Hematopoietic multipotent progenitor cell treated with erythropoietin and hydrocortisone succinate and interleukin-3 and kit ligand, for 6 days (in vitro differentiated cells): ENCODE measurements around the gene RHBDL1.

Experiments used
- DNase-seq: peaks from one replicate; pipeline ENCODE4 v3.0.0-alpha.2; 2015

Gene RHBDL1

GRCh38 chr16:674968-675883 is at the start of gene RHBDL1:
Gene RHBDL1, plus strand, starts transcription at chr16:675671. Its CDS starts 120 bp downstream, at chr16:675791.
- DNase-seq, result peak; percentile 47

- DNase-seq, result no peak
Measured at GRCh38 chr16:625977-626765, 49.3 kb upstream of the RHBDL1 start.

DNA sequence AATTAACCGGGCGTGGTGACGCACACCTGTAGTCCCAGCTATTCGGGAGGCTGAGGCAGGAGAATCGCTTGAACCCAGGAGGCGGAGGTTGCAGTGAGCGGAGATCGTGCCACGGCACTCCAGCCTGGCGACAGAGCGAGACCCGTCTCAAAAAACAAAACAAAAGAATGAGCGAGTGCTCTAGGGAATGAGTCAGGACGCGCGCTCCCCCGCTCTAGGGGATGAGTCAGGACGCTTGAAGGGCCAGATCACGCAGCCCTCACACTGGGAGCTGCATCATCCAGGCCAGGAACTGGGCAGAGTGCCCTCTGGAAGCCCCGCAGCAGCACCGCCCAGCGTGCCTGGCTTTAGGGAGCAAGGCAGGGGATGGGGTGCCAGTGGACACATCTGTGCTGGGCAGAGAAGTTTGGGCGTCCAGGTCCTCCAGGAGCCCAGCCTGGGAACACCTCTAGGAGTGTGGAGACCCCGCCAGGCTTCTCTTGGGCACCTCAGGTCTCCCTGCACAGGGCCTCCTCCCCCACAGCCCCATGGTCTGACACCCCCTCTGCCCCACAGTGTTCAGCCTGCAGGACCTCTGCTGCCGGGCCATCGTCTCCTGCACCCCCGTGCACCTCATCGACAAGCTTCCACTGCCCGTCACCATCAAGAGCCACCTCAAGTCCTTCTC is 48.6 kb upstream of the RHBDL1 start:
- DNase-seq, result no peak

DNA sequence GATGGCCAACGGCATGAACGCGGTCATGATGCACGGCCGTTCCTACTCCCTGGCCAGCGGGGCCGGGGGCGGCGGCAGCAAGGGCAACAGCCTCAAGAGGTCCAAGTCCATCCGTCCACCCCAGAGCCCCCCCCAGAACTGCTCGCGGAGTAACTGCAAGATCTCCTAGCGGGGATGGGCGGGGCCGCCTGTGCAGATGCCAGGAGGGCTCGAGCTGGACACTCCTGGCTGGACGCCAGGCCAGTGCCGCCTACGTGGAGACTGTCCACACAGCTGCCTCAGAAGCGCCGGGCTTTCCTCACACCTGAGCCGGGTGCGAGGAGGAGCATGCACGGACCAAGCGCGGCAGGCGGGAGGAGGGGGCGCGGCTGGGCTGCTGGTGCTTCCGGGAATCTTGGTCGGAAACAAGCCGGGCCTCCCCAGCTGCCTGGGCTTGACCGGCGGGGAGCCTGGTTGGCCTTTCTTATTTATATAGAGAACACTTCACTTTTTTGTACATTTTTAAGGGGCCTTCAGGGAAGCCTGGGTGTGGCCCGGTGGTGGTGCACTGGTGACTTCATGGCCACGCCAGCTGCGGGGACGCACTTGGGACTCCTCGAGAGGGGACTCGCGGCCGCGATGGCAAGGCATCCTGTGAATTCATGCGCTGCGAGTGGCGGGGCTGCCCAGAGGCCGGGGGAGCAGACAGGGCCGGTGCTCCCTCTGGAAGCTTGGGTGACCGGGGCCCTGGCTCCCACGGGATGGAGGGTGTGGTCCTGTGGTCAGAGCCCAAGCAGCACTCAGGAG is 47.8 kb upstream of the RHBDL1 start:
- no peak for DNase-seq

GRCh38 chr16:628321-629061 is 47.0 kb upstream of the RHBDL1 start:
- no peak for DNase-seq

DNA sequence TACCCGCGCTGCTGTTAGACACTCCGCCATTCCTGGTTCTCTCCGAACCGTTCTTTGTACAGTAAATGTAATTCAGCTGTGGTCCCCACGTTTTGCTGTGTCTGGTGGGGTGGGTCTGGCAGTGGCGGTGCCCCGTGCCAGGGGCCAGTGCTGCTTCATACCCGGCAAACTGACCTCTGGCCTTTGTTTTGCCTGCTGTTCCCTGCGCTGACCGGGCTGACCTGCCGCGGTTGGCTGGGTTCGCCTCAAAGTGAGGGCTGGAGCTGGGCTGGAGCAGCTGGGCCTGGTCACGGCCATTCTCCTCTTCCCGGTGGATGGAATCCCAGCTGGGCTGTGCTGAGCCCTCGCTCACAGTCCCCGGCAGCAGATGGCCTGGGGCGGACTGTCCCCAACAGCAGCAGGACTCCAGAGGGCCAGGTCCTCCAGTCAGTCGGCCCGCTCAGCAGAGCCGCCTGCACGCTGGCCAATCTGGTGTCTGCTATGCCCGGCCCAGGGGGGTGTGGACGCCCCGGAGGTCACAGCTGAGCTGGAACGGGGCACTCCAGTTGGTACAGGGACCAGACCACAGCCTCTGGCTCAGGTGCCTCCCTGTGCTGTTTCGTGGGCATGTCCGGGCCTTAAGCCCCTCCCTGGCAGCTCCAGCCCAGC is 46.2 kb upstream of the RHBDL1 start:
- DNase-seq, result no peak

DNA sequence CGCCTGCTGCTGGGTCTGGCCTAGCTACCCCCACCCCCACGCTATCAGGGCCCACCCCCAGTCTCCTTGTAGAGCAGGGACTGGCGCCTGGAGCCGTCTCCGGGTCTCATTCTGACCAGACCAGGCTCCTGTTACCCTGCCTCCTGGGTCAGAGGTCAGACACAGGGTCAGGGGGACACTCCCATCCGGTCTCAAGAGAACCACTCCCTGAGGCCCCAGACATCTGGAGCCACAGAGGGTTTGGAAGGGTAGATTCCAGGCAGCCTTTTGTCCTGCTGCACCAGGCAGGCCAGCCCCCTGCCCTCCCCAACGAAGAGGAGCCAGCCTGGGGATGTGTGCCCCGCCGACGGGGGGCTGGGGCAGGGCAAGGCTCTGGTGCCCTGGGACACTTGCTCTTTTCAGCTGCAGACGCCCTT is 45.6 kb upstream of the RHBDL1 start:
- no peak for DNase-seq

GRCh38 chr16:630249-630814 is 45.1 kb upstream of the RHBDL1 start:
- DNase-seq, result no peak

- no peak for DNase-seq
Measured at GRCh38 chr16:630815-631405, 44.6 kb upstream of the RHBDL1 start, which contains the start of gene WFIKKN1. Gene WFIKKN1, plus strand, starts transcription at chr16:630985. Its CDS starts 269 bp downstream, at chr16:631254.

- DNase-seq, result no peak
Measured at GRCh38 chr16:631808-632358, 43.6 kb upstream of the RHBDL1 start.

DNA sequence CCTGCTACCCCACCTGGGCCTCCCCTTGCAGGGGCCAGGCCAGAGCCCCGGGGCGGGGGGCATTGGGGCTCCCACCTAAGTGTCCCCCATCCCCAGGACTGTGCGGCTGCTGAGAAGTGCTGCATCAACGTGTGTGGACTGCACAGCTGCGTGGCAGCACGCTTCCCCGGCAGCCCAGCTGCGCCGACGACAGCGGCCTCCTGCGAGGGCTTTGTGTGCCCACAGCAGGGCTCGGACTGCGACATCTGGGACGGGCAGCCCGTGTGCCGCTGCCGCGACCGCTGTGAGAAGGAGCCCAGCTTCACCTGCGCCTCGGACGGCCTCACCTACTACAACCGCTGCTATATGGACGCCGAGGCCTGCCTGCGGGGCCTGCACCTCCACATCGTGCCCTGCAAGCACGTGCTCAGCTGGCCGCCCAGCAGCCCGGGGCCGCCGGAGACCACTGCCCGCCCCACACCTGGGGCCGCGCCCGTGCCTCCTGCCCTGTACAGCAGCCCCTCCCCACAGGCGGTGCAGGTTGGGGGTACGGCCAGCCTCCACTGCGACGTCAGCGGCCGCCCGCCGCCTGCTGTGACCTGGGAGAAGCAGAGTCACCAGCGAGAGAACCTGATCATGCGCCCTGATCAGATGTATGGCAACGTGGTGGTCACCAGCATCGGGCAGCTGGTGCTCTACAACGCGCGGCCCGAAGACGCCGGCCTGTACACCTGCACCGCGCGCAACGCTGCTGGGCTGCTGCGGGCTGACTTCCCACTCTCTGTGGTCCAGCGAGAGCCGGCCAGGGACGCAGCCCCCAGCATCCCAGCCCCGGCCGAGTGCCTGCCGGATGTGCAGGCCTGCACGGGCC is 42.8 kb upstream of the RHBDL1 start:
- DNase-seq, result no peak

DNA sequence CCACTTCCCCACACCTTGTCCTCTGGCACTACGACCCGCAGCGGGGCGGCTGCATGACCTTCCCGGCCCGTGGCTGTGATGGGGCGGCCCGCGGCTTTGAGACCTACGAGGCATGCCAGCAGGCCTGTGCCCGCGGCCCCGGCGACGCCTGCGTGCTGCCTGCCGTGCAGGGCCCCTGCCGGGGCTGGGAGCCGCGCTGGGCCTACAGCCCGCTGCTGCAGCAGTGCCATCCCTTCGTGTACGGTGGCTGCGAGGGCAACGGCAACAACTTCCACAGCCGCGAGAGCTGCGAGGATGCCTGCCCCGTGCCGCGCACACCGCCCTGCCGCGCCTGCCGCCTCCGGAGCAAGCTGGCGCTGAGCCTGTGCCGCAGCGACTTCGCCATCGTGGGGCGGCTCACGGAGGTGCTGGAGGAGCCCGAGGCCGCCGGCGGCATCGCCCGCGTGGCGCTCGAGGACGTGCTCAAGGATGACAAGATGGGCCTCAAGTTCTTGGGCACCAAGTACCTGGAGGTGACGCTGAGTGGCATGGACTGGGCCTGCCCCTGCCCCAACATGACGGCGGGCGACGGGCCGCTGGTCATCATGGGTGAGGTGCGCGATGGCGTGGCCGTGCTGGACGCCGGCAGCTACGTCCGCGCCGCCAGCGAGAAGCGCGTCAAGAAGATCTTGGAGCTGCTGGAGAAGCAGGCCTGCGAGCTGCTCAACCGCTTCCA is 42.0 kb upstream of the RHBDL1 start:
- DNase-seq, result no peak

DNA sequence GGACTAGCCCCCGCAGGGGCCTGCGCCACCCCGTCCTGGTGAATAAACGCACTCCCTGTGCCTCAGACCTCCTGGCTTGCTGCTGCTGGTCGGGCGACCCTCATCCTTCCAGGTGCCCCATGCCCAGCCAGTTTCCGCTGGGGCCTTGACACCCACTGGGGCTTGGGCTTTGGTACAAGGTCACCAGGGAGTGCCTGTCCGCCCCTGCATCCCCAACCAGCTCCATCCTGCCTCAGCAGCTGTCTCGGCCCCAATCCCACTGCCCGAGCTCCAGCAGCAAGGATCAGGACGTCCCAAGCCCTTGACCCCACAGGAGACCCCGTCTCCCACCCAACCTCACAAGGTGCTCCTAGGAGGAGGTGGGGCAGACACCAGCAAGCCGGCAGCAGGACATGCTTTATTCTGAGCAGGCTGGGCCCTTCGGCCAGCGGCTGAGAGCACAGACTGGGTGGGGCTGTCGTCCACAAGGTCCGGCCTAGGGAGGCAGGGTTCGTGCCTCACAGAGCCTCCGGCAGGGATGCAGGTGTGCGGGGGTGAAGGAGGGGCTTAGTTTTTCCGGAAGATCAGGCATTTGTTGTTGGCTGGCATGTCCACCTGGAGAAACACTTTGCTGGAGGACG is 41.3 kb upstream of the RHBDL1 start:
- no peak for DNase-seq

- no peak for DNase-seq
Measured at GRCh38 chr16:634996-635395, 40.5 kb upstream of the RHBDL1 start.

DNA sequence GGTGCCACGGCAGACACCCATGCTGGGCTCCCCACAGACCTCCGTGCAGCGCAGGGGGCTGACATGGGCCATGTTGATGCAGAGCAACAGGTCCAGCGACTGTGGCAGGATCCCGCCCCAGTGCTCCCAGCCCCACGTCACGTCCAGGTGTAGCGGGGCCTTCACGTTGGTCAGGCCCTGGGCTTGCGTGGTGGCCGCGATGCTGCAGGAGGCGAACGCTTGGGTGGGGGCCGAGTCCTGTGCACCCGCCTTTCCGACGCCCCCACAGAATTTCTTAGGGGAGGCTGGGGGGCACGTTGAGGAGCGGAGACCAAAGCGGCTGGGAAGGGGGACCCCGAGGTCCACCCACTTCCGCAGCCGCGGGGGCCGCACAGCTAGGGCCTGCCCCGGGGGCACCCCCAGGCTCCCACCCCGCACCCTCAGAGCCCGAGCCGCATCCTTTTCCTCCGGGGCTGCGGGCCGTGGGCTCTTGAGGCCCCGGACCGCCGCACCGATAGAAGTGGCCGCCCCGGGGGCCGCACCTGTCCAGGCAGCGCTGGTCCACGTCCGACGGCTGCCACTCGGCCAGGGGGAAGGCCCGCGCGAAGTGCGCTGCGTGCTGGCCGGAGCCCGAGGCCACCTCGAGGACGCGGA is 39.8 kb upstream of the RHBDL1 start:
- DNase-seq, result no peak

DNA sequence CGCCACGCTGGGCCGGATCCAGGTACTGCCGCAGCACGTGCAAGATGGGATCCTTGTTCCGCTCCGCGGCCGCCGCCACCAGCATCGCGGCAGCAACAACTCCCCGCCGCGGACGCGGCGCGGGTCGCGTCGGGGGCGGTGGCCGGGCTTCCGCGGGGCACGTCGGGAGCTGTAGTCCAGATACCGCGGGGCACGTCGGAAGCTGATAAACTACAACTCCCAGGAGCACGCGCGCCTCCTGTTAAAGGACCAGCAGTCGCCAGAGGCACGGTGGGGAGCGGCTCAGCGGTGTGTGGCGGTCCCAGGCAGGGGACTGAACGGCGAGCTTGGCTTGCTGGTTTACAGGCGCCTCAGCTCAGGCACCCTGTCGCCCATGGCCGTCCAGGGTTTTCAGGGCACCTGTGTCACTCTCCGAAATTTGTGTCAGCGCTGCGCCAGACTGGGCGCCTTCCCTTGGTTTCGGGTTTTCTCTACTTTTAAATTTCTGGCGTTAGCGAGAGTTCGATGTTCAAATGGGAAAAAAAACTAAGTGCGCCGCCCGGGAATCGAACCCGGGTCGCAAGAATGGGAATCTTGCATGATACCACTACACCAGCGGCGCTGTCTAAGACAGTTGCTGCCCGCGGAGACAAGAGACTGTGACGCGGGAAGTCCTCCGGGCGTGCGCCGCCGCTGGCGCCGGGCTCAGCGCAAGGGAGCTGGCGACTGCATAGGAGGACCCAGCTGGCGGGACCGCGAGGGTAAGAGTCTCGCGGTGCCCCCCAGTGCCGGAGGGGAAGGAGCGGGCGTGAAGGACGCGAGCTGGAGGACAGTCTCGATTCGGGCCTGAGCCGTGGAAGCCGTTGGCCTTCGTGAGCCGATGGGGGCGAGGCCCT is 39.0 kb upstream of the RHBDL1 start, which contains the start of gene METTL26:
Gene METTL26, minus strand, starts transcription at position 100 of the 875 bp plus-strand sequence. Its CDS starts 15 bp downstream, at position 85.
- DNase-seq, result peak; percentile 98
